CD4-positive, alpha-beta T cell (primary cell): ENCODE measurements around the gene GNAQ. TPM values are rescaled to one million over a fixed set of nuclear protein-coding genes. Genes with fewer than 3 reads are reported as not detected.

Experiments
- ATAC-seq: fragments of 200-7000 bp; cut with Tn5 transposase; one replicate; pipeline ENCODE4 v1.10.0; 2022; ENCODE audit warnings: mild to moderate bottlenecking; ENCODE audit not compliant: poor library complexity
- CTCF ChIA-PET: fragments of 350-600 bp; sonication (Branson Sonifier 250); formaldehyde crosslinking; loops from one replicate; lab custom pipeline; 2021; ENCODE audit warnings: antibody characterized with exemption, inconsistent platforms; lab: Charles Lee
- POLR2A ChIA-PET: fragments of 350-600 bp; sonication (Branson Sonifier 250); formaldehyde crosslinking; loops from one replicate; lab custom pipeline; 2021; ENCODE audit warnings: antibody characterized with exemption, inconsistent platforms; lab: Charles Lee
- DNase-seq, 14 experiments: peaks; one replicate each; pipeline ENCODE4 v3.0.0-alpha.2; 2013 to 2020; ENCODE audit warnings: mixed read lengths in 2 of 14
- H3K27ac ChIP-seq, 2 donors: one replicate each; pipeline versions ENCODE4 v1.5.1 to v1.7.0; 2013; ENCODE audit warnings: low read length in 2 of 2, low read depth in 1 of 2, mild to moderate bottlenecking in 1 of 2
- H3K27me3 ChIP-seq, 2 experiments: 1 replicate in 1 of 2; 2 replicates in 1 of 2; pipeline versions ENCODE4 v1.6.1 to v1.7.0; 2013; ENCODE audit warnings: low read length in 2 of 2, control low read depth in 1 of 2, mild to moderate bottlenecking in 1 of 2, moderate library complexity in 1 of 2; ENCODE audit not compliant: insufficient read depth in 2 of 2, control insufficient read depth in 1 of 2
- H3K36me3 ChIP-seq: one replicate; pipeline ENCODE4 v1.6.1; 2013; ENCODE audit warnings: low read length, control low read depth; ENCODE audit not compliant: insufficient read depth
- H3K4me1 ChIP-seq: one replicate; pipeline ENCODE4 v1.6.1; 2013; ENCODE audit warnings: low read length, control low read depth; ENCODE audit not compliant: insufficient read depth
- H3K4me3 ChIP-seq: one replicate; pipeline ENCODE4 v1.5.1; 2013; ENCODE audit warnings: mild to moderate bottlenecking, low read length, moderate library complexity
- H3K9me3 ChIP-seq, 2 experiments: 1 replicate in 1 of 2; 2 replicates in 1 of 2; pipeline versions ENCODE4 v1.6.1 to v1.7.0; 2013; ENCODE audit warnings: low read length in 2 of 2, mild to moderate bottlenecking in 2 of 2, control low read depth in 1 of 2, moderate library complexity in 1 of 2; ENCODE audit not compliant: control insufficient read depth in 1 of 2, insufficient read depth in 1 of 2
- H3K27ac Mint-ChIP-seq: one replicate; pipeline ENCODE4 v1.8.0; 2020; ENCODE audit warnings: mixed read lengths
- H3K27me3 Mint-ChIP-seq: one replicate; pipeline ENCODE4 v1.8.0; 2021; ENCODE audit warnings: mixed read lengths
- H3K36me3 Mint-ChIP-seq: one replicate; pipeline ENCODE4 v1.8.0; 2021; ENCODE audit warnings: low read depth, mixed read lengths
- H3K4me1 Mint-ChIP-seq: one replicate; pipeline ENCODE4 v1.8.0; 2021; ENCODE audit warnings: low read depth, mixed read lengths
- H3K4me3 Mint-ChIP-seq: one replicate; pipeline ENCODE4 v1.8.0; 2020; ENCODE audit warnings: mild to moderate bottlenecking, mixed read lengths
- H3K9me3 Mint-ChIP-seq: one replicate; pipeline ENCODE4 v1.8.0; 2020; ENCODE audit warnings: mixed read lengths
- CTCF ChIP-seq: fragments of 200-600 bp; IDR thresholded peaks from one replicate; pipeline ENCODE4 v1.8.0; 2022; ENCODE audit warnings: antibody characterized with exemption, mild to moderate bottlenecking
- intact Hi-C, 2 experiments: fragments of 100-400 bp; cut with DNase I in 1 of 2; cut with micrococcal nuclease in 1 of 2; formaldehyde crosslinking; loops; one replicate each; pipeline versions ENCODE4 v1.15.1 to v1.9.0; 2023 to 2025; cut with DNase I, micrococcal nuclease
- total RNA-seq, 174 experiments: library from RNA in 2 of 174; stranded (reverse) in 2 of 174; gene quantifications; one replicate each; pipeline ENCODE4 v1.2.3 and lab custom pipeline; 2021 to 2026

The GNAQ gene
- total RNA-seq, 2 experiments from 2014 or later, result 55.5 to 55.9 TPM

GRCh38 chr9:78010445-78010844, 21.2 kb downstream of the GNAQ start:
- Mint-ChIP-seq H3K27me3 (no peaks in the 10 kb centered on the region), H3K9me3 (no peaks in the 10 kb centered on the region), H3K4me1 (peaks cover 82% of the 10 kb centered on the region), H3K27ac (peak overlapping the region; percentile 56), H3K36me3 (peaks cover 17% of the 10 kb centered on the region), H3K4me3 (peak overlapping the region; percentile 49)
- ATAC-seq (peak; percentile 51), DNase-seq (peak in 2 of 14 experiments; percentile 23 to 31)
- no peaks in the 10 kb centered on the region for H3K27me3 ChIP-seq
- no peak for TF ChIP-seq CTCF
- H3K27ac ChIP-seq, result no peak overlapping the region
- POLR2A ChIA-PET, result interaction anchor here (0.6 to 1.1 kb wide), 2 partner anchors 19 to 22 kb away, joined by 3 read pairs; no protein-coding TSS in a partner anchor
- H3K4me3 ChIP-seq, result no peak overlapping the region
- H3K9me3 ChIP-seq, result no peaks in the 10 kb centered on the region
- peaks cover 17% of the 10 kb centered on the region for H3K4me1 ChIP-seq
- peaks cover 2% of the 10 kb centered on the region for H3K36me3 ChIP-seq
- intact Hi-C loops, result loop anchor here in 1 of 2 experiments (10.0 kb wide), 1 partner anchor 836 kb away; the partner anchor contains the start of gene VPS13A
- CTCF ChIA-PET, result interaction anchor here (1.6 kb wide), 1 partner anchor 25 kb away, joined by 8 read pairs; no protein-coding TSS in a partner anchor

DNA sequence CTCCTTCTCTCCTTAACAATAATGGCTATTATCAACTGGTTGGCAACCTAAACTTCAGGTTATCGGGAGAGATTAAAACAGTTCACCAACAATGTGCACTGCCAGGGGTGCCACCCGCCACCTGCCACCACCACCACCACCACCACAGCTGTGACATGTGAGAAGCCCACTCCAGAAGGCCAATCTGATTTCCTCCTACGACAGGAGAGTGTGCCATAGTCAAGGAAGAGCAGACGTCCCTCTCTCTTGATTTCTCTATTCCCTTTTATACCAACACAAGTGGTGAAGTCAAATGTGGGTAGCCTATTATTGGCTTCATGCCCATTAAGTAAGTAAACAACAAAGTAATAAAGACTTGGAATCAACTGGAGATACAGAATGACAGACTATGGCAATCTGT, 22.4 kb downstream of the GNAQ start:
- Mint-ChIP-seq H3K9me3 (no peaks in the 10 kb centered on the region), H3K4me3 (no peak overlapping the region), H3K4me1 (peaks cover 82% of the 10 kb centered on the region), H3K36me3 (peaks cover 17% of the 10 kb centered on the region), H3K27ac (peak overlapping the region; percentile 56), H3K27me3 (no peaks in the 10 kb centered on the region)
- intact Hi-C loops, result no loop called here
- Histone ChIP-seq H3K27me3 (no peaks in the 10 kb centered on the region), H3K4me3 (no peak overlapping the region), H3K27ac (no peak overlapping the region), H3K4me1 (peaks cover 23% of the 10 kb centered on the region), H3K9me3 (no peaks in the 10 kb centered on the region), H3K36me3 (peaks cover 3% of the 10 kb centered on the region)
- POLR2A ChIA-PET, result no interaction called here
- CTCF ChIA-PET, result no interaction called here
- TF ChIP-seq CTCF, result no peak
- ATAC-seq (no peak), DNase-seq (no peak)

GRCh38 chr9:78006734-78007133, 24.9 kb downstream of the GNAQ start:
- intact Hi-C loops, result no loop called here
- no peak overlapping the region for H3K27ac ChIP-seq
- H3K4me1 ChIP-seq, result peaks cover 30% of the 10 kb centered on the region
- CTCF ChIA-PET, result interaction anchor here (1.8 kb wide), 1 partner anchor 29 kb away, joined by 4 read pairs; no protein-coding TSS in a partner anchor
- H3K4me3 ChIP-seq, result no peak overlapping the region
- no peaks in the 10 kb centered on the region for H3K9me3 ChIP-seq
- H3K27me3 ChIP-seq, result no peaks in the 10 kb centered on the region
- H3K4me3 Mint-ChIP-seq, result no peak overlapping the region
- no peak overlapping the region for H3K27ac Mint-ChIP-seq
- DNase-seq (no peak), ATAC-seq (no peak)
- no peaks in the 10 kb centered on the region for H3K27me3 Mint-ChIP-seq
- H3K36me3 ChIP-seq, result peaks cover 3% of the 10 kb centered on the region
- H3K36me3 Mint-ChIP-seq, result peaks cover 13% of the 10 kb centered on the region
- POLR2A ChIA-PET, result interaction anchor here (0.6 kb wide), 1 partner anchor 39 kb away, joined by 3 read pairs; no protein-coding TSS in a partner anchor
- H3K9me3 Mint-ChIP-seq, result no peaks in the 10 kb centered on the region
- H3K4me1 Mint-ChIP-seq, result peaks cover 84% of the 10 kb centered on the region
- no peak for TF ChIP-seq CTCF
